WERI-Rb-1 (cell line): ENCODE measurements around the gene CDKAL1.

Experiments used
- DNase-seq: peaks from one replicate; pipeline ENCODE4 v3.0.0-alpha.2; 2020
- H3K27ac ChIP-seq: fragments of 250-450 bp; sonication (Bioruptor Pico); 2 replicates; pipeline ENCODE4 v1.5.1; 2020; ENCODE audit warnings: mild to moderate bottlenecking, moderate library complexity
- H3K27me3 ChIP-seq: fragments of 250-450 bp; sonication (Bioruptor Pico); 2 replicates; pipeline ENCODE4 v1.5.1; 2021; ENCODE audit warnings: mild to moderate bottlenecking, low read depth, moderate library complexity; ENCODE audit not compliant: insufficient read depth, severe bottlenecking
- H3K36me3 ChIP-seq: fragments of 250-450 bp; sonication (Bioruptor Pico); 2 replicates; pipeline ENCODE4 v1.5.1; 2020; ENCODE audit warnings: mild to moderate bottlenecking, moderate library complexity
- H3K4me3 ChIP-seq: 2 replicates; pipeline ENCODE4 v1.5.1; 2011; ENCODE audit warnings: low read depth, mild to moderate bottlenecking, control low read depth, low read length
- H3K9me3 ChIP-seq: fragments of 250-450 bp; sonication (Bioruptor Pico); 2 replicates; pipeline ENCODE4 v1.5.1; 2021; ENCODE audit warnings: mild to moderate bottlenecking, moderate library complexity; ENCODE audit not compliant: severe bottlenecking
- TF ChIP-seq, protein P1 (sequence below): IDR thresholded peaks from 2 replicates; pipeline ENCODE4 v1.5.1; 2011; ENCODE audit warnings: low read depth, mild to moderate bottlenecking, control low read depth, inconsistent platforms, low read length

Gene CDKAL1

DNA sequence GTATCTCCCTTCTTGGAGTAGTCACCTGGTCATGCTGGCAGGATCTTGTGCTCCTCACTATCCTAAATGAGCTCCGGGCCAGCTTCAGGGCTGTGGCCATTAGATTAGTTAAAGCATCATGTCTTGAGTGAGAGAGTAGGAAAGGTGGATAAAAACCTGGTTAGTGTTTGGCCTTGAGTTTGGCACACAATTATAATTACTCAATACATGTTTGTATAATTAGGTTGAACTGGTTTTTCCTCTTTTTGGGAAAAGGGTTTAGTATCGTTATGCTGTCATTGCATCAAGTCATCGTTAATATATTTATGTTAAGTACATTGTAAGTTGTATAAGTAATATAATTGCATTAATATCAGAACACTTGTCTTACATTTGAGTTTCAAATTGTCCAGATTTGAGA lies 126.3 kb downstream of the CDKAL1 start:
- Histone ChIP-seq H3K27ac (no peak overlapping the region), H3K36me3 (no peaks in the 10 kb centered on the region), H3K27me3 (no peaks in the 10 kb centered on the region), H3K4me3 (no peak overlapping the region), H3K9me3 (no peaks in the 10 kb centered on the region)
- TF ChIP-seq, protein P1, sequence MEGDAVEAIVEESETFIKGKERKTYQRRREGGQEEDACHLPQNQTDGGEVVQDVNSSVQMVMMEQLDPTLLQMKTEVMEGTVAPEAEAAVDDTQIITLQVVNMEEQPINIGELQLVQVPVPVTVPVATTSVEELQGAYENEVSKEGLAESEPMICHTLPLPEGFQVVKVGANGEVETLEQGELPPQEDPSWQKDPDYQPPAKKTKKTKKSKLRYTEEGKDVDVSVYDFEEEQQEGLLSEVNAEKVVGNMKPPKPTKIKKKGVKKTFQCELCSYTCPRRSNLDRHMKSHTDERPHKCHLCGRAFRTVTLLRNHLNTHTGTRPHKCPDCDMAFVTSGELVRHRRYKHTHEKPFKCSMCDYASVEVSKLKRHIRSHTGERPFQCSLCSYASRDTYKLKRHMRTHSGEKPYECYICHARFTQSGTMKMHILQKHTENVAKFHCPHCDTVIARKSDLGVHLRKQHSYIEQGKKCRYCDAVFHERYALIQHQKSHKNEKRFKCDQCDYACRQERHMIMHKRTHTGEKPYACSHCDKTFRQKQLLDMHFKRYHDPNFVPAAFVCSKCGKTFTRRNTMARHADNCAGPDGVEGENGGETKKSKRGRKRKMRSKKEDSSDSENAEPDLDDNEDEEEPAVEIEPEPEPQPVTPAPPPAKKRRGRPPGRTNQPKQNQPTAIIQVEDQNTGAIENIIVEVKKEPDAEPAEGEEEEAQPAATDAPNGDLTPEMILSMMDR: no peak
- DNase-seq: no peak

DNA sequence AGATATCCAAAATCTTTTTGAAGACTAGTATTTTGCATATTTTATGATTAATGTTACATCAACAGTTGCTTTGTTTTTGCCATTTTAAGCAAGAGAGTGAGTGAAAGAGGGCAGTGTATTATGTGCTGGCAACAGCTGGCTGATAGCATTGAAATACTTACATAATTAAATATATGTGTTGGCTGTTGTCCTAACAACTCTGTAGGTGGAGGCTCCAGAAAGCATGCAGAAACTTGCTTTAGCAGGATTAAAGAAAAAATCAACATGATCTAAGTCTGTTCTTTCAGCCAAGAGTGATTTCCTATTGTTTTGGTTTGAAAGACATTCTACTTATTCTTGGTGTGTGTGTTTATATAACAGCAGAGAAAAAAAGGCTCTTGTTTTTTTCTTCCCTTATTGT lies 127.5 kb downstream of the CDKAL1 start:
- H3K36me3 ChIP-seq: no peaks in the 10 kb centered on the region
- peak overlapping the region; percentile 34 for H3K27ac ChIP-seq
- DNase-seq: no peak
- TF ChIP-seq, protein P1: no peak
- H3K27me3 ChIP-seq: no peaks in the 10 kb centered on the region
- H3K4me3 ChIP-seq: no peak overlapping the region
- no peaks in the 10 kb centered on the region for H3K9me3 ChIP-seq

DNA sequence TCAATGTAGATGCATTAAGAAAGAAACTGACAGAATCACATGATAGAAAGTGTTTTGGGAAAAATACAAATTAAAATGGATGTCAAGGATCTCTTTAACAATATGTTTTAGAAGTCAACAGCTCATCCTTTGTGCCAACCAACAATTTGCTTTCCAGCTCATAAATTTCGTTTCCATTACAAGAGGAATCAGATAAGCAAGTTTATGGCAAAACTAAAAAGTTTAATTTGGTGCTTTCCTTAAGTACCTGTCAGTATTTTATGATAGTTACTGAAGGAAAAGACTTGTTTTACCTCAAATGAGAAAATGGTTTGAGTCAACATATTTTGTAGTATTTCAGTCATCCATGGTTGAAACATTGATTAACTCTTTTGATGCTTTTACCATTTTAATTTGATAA lies 130.0 kb downstream of the CDKAL1 start:
- no peak for DNase-seq
- TF ChIP-seq, protein P1: no peak
- Histone ChIP-seq H3K27ac (no peak overlapping the region), H3K9me3 (no peaks in the 10 kb centered on the region), H3K4me3 (no peak overlapping the region), H3K36me3 (no peaks in the 10 kb centered on the region), H3K27me3 (no peaks in the 10 kb centered on the region)

DNA sequence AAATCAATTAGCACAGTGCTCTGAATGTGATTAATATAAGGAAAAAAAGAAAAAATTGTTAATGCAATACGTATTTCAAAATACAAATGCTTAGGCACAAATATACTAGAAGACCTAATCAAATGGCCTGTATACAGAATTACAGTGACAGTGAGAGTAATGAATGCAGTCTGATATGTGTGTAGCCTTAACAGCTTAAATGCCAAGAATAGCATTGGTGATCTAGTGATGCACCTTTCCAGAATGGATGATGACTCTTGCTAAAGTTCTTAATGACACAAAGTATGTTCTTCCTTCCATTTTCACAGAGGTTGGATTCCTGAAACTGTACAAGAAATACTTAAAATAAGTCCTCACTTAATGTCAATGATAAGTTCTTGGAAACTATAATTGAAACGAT lies 131.0 kb downstream of the CDKAL1 start:
- DNase-seq: no peak
- Histone ChIP-seq H3K27me3 (no peaks in the 10 kb centered on the region), H3K4me3 (no peak overlapping the region), H3K9me3 (no peaks in the 10 kb centered on the region), H3K27ac (no peak overlapping the region), H3K36me3 (no peaks in the 10 kb centered on the region)
- TF ChIP-seq, protein P1: no peak

DNA sequence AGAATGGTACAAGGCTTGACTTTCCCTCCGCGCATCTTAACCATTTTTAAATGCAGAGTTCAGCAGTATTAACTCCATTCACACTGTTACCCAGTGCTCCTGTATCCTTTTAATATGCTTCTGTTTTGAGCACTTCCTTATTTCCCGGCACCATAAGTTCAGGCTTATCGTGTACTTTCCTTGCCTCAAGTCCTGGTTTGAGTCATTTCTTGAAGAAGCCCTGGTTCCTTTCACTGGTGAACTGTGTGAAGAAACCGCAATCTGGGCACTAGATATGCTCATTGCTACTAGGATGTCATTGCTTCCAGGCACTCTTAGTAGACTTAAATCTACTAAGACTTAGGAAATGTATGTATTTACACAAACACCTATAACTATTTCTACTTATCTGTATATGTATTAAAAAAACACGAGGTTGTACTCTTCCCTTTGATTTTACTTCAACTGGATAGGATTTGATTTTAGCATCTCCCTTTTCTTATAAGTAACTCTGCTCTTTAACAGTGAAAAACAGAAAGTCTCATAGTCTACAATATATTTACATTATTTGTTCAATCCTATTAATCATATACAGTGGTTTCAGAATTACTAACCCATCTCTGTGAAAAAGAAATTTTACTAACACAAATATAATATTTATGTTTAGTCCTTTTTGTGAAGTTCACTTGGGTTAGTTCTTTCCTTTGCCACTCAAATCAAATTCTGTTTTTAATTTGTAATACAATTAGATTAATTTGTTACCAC lies 135.5 kb downstream of the CDKAL1 start:
- no peak overlapping the region for H3K27ac ChIP-seq
- H3K9me3 ChIP-seq: no peaks in the 10 kb centered on the region
- H3K27me3 ChIP-seq: no peaks in the 10 kb centered on the region
- no peak overlapping the region for H3K4me3 ChIP-seq
- no peak for DNase-seq
- TF ChIP-seq, protein P1: no peak
- no peaks in the 10 kb centered on the region for H3K36me3 ChIP-seq

DNA sequence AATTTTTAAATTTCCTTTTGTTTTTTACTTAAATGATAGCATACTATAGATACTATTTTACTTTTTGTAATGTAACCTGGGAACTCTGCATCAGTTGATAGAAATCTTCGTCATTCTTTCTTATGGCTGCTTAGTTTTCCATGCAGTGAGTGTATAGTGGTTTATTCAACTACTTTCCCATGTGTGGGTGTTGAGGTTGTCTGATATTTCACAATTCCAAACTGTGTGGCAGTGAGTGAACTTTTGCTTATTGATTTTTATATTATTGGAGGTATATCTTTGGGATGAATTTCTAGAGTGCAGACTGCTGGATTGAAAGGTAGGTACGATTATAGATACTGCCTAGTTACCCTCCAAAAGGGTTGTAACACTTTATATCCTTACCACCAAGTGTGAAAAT lies 136.5 kb downstream of the CDKAL1 start:
- DNase-seq: no peak
- TF ChIP-seq, protein P1: no peak

More for the DNA sequence above, 136.5 kb downstream of the CDKAL1 start:
- Histone ChIP-seq H3K27me3 (no peaks in the 10 kb centered on the region), H3K27ac (no peak overlapping the region), H3K36me3 (no peaks in the 10 kb centered on the region), H3K9me3 (no peaks in the 10 kb centered on the region), H3K4me3 (no peak overlapping the region)
